GM13976 (cell line): ENCODE data around the gene FREM2.

Experiments used
- DNase-seq: peaks from one replicate; pipeline ENCODE4 v3.0.0; 2012; ENCODE audit warnings: low spot score
- CTCF ChIP-seq: IDR thresholded peaks from 2 replicates; pipeline ENCODE4 v1.5.1; 2012; ENCODE audit warnings: borderline replicate concordance, mild to moderate bottlenecking; ENCODE audit not compliant: insufficient read depth; ENCODE audit errors: extremely low read depth, missing control alignments, control extremely low read depth
- in situ Hi-C: fragments of 300-500 bp; cut with MboI; formaldehyde crosslinking; loops from one replicate; pipeline ENCODE4 v1.12.0; 2022; ENCODE audit warnings: low sequenced_read_pairs, mixed read lengths, inconsistent platforms; ENCODE audit not compliant: unreplicated experiment

The FREM2 gene

GRCh38 chr13:38685431-38685830, 1.4 kb upstream of the FREM2 start:
- no peak for DNase-seq
- no peak for TF ChIP-seq CTCF
- in situ Hi-C loops, result no loop called here

GRCh38 chr13:38685974-38686576, 802 bp upstream of the FREM2 start:
- TF ChIP-seq CTCF, result no peak
- peak; percentile 34 for DNase-seq
- in situ Hi-C loops, result no loop called here

- peak; percentile 27 for DNase-seq
- in situ Hi-C loops, result no loop called here
- TF ChIP-seq CTCF, result no peak
Measured at GRCh38 chr13:38687246-38688229, 661 bp downstream of the FREM2 start.

GRCh38 chr13:38688674-38689073, 1.8 kb downstream of the FREM2 start:
- no peak for TF ChIP-seq CTCF
- in situ Hi-C loops, result no loop called here
- DNase-seq, result no peak

- in situ Hi-C loops, result no loop called here
- TF ChIP-seq CTCF, result no peak
- DNase-seq, result no peak
Measured at GRCh38 chr13:38690231-38690630, 3.4 kb downstream of the FREM2 start.

GRCh38 chr13:38693168-38693567, 6.3 kb downstream of the FREM2 start:
- no peak for DNase-seq
- no peak for TF ChIP-seq CTCF
- in situ Hi-C loops, result no loop called here
